ENCODE results near the gene WDR47.

- TF ChIP-seq EP300 (IDR thresholded peaks at IDR 0.05; ENCODE audit: borderline replicate concordance in 1 of 2, control insufficient read depth in 1 of 2, low read depth in 2 of 2, low read length in 2 of 2) (no peak), ZBTB33 (IDR thresholded peaks at IDR 0.05) (peak; percentile 33; the same call in 1 of the 2 replicates), RFX5 (IDR thresholded peaks at IDR 0.05; ENCODE audit: low read depth, low read length) (no peak), ZZZ3 (IDR thresholded peaks at IDR 0.05; ENCODE audit: control insufficient read depth, insufficient read length, low read depth) (no peak), SUZ12 (IDR thresholded peaks at IDR 0.05; ENCODE audit: unreplicated experiment) (no peak), CTCF (IDR thresholded peaks at IDR 0.05 in 2 of 3, conservative IDR thresholded peaks at IDR 0.05 in 1 of 3; ENCODE audit: control insufficient read depth in 2 of 3, extremely low read depth in 1 of 3, insufficient read depth in 1 of 3, low read depth in 3 of 3, low read length in 3 of 3) (peak; percentile 48 to 68 (median 55)), PKNOX1 (IDR thresholded peaks at IDR 0.05) (no peak), POLR2A (IDR thresholded peaks at IDR 0.05; ENCODE audit: low read depth, low read length) (no peak), IKZF2 (IDR thresholded peaks at IDR 0.05) (no peak), PML (IDR thresholded peaks at IDR 0.05; ENCODE audit: low read length) (no peak)
- TF ChIP-seq, protein P1, sequence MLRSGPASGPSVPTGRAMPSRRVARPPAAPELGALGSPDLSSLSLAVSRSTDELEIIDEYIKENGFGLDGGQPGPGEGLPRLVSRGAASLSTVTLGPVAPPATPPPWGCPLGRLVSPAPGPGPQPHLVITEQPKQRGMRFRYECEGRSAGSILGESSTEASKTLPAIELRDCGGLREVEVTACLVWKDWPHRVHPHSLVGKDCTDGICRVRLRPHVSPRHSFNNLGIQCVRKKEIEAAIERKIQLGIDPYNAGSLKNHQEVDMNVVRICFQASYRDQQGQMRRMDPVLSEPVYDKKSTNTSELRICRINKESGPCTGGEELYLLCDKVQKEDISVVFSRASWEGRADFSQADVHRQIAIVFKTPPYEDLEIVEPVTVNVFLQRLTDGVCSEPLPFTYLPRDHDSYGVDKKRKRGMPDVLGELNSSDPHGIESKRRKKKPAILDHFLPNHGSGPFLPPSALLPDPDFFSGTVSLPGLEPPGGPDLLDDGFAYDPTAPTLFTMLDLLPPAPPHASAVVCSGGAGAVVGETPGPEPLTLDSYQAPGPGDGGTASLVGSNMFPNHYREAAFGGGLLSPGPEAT (IDR thresholded peaks at IDR 0.05; ENCODE audit: low read depth): no peak
These were observed 47.5 kb upstream of the WDR47 start for GRCh38 chr1:109089242-109090015.
